ENCODE results near the gene BLOC1S1.

BLOC1S1 gene

DNA sequence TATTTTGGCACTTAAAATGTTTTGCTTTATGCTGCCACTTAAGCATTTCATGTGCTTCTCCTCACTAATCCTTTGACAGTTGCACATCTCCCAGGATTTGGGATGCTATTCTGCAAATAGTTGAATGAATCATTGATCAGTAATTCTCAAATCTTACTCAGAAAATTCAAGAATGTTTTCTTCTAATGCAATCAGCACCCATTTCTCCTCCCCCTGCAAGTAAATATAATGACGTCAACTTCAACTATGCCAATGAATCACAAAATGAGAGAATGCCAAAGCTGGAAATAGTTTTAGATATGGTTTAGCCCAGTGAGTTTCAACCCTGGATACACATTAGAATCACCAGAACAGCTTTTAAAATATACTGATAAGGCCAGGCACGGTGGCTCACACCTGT is 2.1 kb upstream of the BLOC1S1 start:
- H3F3A ChIP-seq (ENCODE audit: low read depth) = no peaks in the 10 kb centered on the region
- no peaks in the 10 kb centered on the region for H3K9me2 ChIP-seq (replicated peaks; ENCODE audit: low read depth, low read length)
- H2AFZ ChIP-seq (ENCODE audit: low read length) = no peak overlapping the region
- no peaks in the 10 kb centered on the region for H3K36me3 ChIP-seq (ENCODE audit: insufficient read depth, low read length)
- no peaks in the 10 kb centered on the region for H4K20me1 ChIP-seq (ENCODE audit: insufficient read depth, low read length, poor library complexity, severe bottlenecking)
- H3K4me3 ChIP-seq (ENCODE audit: low read length, poor library complexity, severe bottlenecking) = no peak overlapping the region
- H3K27me3 ChIP-seq (ENCODE audit: insufficient read depth, low read length, poor library complexity, severe bottlenecking) = no peaks in the 10 kb centered on the region
- peaks cover 23% of the 10 kb centered on the region; the same call in 1 of the 2 replicates for H3K79me2 ChIP-seq (ENCODE audit: insufficient read depth, low read length)
- no peak overlapping the region for H3K9ac ChIP-seq (ENCODE audit: low read depth, low read length, poor library complexity, severe bottlenecking)
- H3K4me1 ChIP-seq (ENCODE audit: insufficient read depth, low read length, poor library complexity, severe bottlenecking) = peaks cover 25% of the 10 kb centered on the region
- H3K4me2 ChIP-seq (ENCODE audit: low read depth, low read length, poor library complexity, severe bottlenecking) = no peak overlapping the region
- H3K9me3 ChIP-seq (ENCODE audit: insufficient read depth, low read depth, low read length) = no peaks in the 10 kb centered on the region
- TF ChIP-seq, protein P1, sequence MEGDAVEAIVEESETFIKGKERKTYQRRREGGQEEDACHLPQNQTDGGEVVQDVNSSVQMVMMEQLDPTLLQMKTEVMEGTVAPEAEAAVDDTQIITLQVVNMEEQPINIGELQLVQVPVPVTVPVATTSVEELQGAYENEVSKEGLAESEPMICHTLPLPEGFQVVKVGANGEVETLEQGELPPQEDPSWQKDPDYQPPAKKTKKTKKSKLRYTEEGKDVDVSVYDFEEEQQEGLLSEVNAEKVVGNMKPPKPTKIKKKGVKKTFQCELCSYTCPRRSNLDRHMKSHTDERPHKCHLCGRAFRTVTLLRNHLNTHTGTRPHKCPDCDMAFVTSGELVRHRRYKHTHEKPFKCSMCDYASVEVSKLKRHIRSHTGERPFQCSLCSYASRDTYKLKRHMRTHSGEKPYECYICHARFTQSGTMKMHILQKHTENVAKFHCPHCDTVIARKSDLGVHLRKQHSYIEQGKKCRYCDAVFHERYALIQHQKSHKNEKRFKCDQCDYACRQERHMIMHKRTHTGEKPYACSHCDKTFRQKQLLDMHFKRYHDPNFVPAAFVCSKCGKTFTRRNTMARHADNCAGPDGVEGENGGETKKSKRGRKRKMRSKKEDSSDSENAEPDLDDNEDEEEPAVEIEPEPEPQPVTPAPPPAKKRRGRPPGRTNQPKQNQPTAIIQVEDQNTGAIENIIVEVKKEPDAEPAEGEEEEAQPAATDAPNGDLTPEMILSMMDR (conservative IDR thresholded peaks at IDR 0.05; ENCODE audit: low read length) = no peak
- no peak for TF ChIP-seq EZH2phosphoT487 (IDR thresholded peaks at IDR 0.05; ENCODE audit: borderline replicate concordance)

DNA sequence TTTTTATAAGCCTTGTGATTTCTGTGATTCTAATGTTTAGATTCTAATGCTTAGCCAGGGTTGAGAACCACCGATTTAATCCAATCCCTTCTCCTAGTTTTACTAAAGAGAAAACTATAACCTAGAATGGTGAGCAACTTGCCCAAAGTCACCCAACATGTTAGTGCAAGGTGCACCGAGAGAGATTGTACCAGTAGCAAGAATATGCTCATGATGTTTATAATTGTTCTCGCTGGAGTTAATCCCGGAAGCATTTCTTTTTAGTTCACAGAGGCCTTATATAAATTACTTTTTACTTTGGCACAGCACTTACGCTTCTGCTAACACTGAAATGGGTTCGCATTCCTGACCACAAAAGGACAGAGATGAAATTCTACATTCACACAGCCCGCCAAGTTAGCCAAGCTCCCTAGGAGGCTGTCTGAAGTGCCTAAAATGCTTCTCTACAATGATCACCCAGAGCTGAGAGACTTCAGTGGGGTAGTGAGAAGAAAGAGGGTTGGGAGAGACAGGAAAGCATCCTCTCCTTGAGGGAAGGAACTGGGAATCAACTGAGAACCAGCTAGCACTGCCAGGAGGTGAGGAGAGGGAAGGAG is 579 bp upstream of the BLOC1S1 start:
- peak overlapping the region; percentile 88 for H3K4me3 ChIP-seq (ENCODE audit: low read length, poor library complexity, severe bottlenecking)
- H4K20me1 ChIP-seq (ENCODE audit: insufficient read depth, low read length, poor library complexity, severe bottlenecking) = no peaks in the 10 kb centered on the region
- H3K9me2 ChIP-seq (replicated peaks; ENCODE audit: low read depth, low read length) = no peaks in the 10 kb centered on the region
- H3K4me2 ChIP-seq (ENCODE audit: low read depth, low read length, poor library complexity, severe bottlenecking) = peak overlapping the region; percentile 92
- H3K27me3 ChIP-seq (ENCODE audit: insufficient read depth, low read length, poor library complexity, severe bottlenecking) = no peaks in the 10 kb centered on the region
- H3K4me1 ChIP-seq (ENCODE audit: insufficient read depth, low read length, poor library complexity, severe bottlenecking) = peaks cover 23% of the 10 kb centered on the region
- peaks cover 26% of the 10 kb centered on the region; the same call in 1 of the 2 replicates for H3K79me2 ChIP-seq (ENCODE audit: insufficient read depth, low read length)
- H3K9me3 ChIP-seq (ENCODE audit: insufficient read depth, low read depth, low read length) = no peaks in the 10 kb centered on the region
- TF ChIP-seq EZH2phosphoT487 (IDR thresholded peaks at IDR 0.05; ENCODE audit: borderline replicate concordance) = no peak
- TF ChIP-seq, protein P1 (conservative IDR thresholded peaks at IDR 0.05; ENCODE audit: low read length) = no peak
- peak overlapping the region; percentile 79 for H3K9ac ChIP-seq (ENCODE audit: low read depth, low read length, poor library complexity, severe bottlenecking)
- peak overlapping the region; percentile 96 for H2AFZ ChIP-seq (ENCODE audit: low read length)
- H3K36me3 ChIP-seq (ENCODE audit: insufficient read depth, low read length) = no peaks in the 10 kb centered on the region
- no peaks in the 10 kb centered on the region for H3F3A ChIP-seq (ENCODE audit: low read depth)

DNA sequence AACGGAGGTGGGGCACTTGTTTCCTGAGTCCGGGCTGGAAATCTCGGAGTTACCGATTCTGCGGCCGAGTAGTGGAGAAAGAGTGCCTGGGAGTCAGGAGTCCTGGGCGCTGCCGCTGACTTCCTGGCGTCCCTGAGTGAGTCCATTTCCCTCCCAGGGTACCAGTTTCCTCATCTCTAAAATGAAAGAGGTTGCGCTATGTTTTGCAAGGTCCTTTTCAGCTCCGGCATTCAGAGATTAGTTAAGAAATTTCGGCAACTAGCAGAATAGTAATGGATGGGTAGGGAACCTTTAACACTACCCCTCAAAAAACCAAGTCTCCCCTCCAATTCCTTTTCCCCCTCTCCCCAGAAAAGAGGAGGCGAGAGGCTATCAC is 724 bp downstream of the BLOC1S1 start:
- Histone ChIP-seq H3K9me2 (replicated peaks; ENCODE audit: low read depth, low read length) (no peaks in the 10 kb centered on the region), H3K36me3 (ENCODE audit: insufficient read depth, low read length) (no peaks in the 10 kb centered on the region), H3K79me2 (ENCODE audit: insufficient read depth, low read length) (peaks cover 26% of the 10 kb centered on the region; the same call in 1 of the 2 replicates)

More for the DNA sequence above, 724 bp downstream of the BLOC1S1 start:
- Histone ChIP-seq H3K4me2 (ENCODE audit: low read depth, low read length, poor library complexity, severe bottlenecking) (peak overlapping the region; percentile 92), H3K9me3 (ENCODE audit: insufficient read depth, low read depth, low read length) (no peaks in the 10 kb centered on the region), H3K9ac (ENCODE audit: low read depth, low read length, poor library complexity, severe bottlenecking) (peak overlapping the region; percentile 79), H3F3A (ENCODE audit: low read depth) (no peaks in the 10 kb centered on the region), H3K27me3 (ENCODE audit: insufficient read depth, low read length, poor library complexity, severe bottlenecking) (no peaks in the 10 kb centered on the region), H3K4me3 (ENCODE audit: low read length, poor library complexity, severe bottlenecking) (peak overlapping the region; percentile 88), H3K4me1 (ENCODE audit: insufficient read depth, low read length, poor library complexity, severe bottlenecking) (peaks cover 23% of the 10 kb centered on the region), H4K20me1 (ENCODE audit: insufficient read depth, low read length, poor library complexity, severe bottlenecking) (no peaks in the 10 kb centered on the region), H2AFZ (ENCODE audit: low read length) (peak overlapping the region; percentile 96)
- TF ChIP-seq, protein P1 (conservative IDR thresholded peaks at IDR 0.05; ENCODE audit: low read length) = no peak
- no peak for TF ChIP-seq EZH2phosphoT487 (IDR thresholded peaks at IDR 0.05; ENCODE audit: borderline replicate concordance)
